DMS 273 treated with DMSO at 0.1 percent for 48 hours (cell line): ENCODE results near the gene C4orf50.
A peak's percentile ranks its signal among the peaks of the same experiment; 100 is the strongest.

Source experiments
- DNase-seq: peaks from one replicate; lab custom pipeline; 2025; lab: John Stamatoyannopoulos, UW

The C4orf50 gene

DNA sequence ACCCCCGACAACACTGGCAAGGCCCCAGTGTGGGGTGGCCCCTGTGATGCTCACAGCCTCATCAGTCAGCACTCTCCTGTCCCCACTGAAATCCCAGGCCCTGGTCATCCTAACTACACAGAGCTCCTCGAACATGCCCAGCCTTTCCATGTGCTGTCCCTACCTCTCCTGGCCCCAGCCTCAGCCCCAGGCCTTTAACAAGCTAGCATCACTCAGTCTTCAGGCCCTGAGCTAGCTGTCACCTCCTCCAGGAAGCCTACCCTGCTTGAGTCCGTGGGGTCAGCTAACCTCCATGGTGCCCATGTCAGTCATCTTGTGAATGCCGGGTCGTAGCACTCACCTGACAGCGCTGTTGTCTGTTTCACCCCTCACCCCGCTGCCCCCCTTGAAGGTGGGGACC is 25.6 kb upstream of the C4orf50 start:
- DNase-seq, result no peak

DNA sequence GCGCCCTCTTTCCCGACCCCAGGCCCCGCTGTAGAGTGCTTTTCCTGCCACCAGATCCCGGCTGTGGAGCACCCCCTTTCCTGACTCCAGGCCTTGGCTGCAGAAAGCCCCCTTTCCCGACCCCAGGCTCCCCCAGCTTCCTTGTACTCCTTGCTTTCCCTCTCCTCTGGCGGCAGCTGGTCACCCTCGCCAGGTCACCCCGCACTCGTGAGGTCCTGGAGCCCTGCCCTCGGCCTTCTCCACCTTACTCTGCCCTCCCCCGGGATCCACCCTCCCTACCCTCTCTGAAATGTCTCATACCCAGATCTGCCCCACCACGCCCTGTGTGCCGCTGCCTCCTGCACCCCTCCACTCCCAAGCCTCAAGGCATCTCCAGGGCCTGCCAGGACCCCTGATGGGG is 25.0 kb upstream of the C4orf50 start:
- no peak for DNase-seq

DNA sequence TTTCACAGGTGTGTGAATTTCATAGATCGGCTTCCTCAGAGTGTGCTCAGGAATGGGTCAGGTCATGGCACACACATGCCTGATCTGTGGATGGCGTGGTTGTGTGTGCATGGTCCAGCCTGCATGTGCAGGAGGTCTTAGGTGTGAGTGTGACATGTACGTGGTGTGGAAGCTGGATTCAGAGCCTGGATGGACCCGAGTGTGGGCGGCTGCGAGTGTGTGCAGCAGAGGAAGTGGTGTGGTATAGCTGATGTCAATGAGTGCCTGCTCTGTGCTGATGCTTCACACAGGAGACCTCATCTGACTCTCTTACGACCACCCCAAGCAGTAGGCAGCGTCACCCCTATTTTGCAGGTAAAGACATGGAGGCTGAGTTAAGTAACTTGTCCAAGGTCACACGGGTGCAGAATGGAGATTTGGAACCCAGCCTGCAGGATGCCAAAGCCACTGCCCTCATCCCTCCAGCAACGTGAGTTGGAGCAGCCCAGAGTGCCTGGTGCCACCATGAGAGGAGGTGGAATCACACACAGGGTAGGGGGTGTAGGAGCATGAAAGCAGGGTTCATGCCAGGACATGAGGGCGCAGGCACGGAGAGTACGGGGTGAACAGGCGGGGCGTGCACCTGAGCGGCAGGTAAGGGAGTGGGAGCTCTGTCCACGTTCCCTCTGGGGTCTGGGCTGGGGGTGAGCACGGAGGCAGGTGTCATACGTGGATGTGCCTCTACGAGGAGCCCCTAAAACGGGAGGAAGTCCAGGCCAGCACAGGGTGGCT is 24.2 kb upstream of the C4orf50 start:
- no peak for DNase-seq

DNA sequence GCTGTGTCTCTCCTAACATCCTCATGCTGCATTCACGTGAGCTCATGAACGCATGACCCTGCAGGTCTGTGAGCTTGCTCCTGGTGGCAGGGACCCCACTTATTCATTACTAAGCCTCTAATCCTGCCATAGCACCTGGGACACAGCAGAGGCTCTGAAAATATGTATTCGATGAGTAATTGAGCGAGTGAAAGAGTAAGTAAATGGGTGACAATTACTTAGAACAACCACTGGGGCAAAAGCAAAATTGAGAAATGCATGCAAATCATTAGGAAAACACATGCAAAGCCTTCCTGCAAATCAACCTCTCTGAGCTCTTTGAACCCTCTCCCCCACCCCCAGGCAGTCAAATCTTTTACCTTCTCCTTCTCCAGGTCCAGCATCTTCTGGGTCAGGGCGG is 23.6 kb upstream of the C4orf50 start:
- no peak for DNase-seq

DNA sequence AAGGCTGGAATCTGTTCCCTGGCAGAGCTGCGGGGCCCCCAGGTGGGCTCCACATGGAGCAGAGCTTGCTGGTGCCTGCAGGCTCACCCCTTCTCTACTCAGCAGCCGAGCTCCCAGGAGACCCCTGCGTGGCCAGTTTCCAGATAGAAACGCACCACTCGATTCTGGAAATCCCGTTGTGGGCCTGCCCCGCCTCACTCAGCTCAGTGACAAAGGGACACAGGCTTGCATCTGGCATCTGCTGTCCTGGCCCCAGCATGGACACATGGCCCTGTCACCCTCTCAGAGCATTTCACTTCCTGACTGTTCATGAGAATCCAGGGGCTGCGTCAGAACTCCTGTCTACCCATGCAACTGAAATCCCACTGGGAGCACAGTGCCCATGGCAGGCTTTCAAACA is 20.5 kb upstream of the C4orf50 start:
- no peak for DNase-seq

DNA sequence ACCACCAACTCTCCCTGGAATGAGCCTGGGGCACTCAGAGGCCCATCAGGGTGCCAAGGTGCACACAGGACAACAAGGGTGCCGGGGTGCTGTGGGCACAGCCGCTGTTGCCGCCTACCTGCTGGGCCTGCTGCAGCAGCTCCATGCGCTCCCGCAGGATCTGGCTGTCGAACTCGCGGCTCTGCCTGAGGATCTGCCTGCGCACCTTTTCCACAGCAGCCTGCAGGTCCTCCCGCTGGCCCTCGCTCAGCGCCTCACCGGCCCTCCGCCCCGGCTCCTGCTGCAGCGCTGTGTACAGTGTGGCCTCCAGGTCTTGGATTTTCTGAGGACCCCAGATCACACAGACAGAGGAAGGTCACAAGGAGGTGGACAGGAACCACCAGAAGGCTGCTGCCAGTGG is 17.6 kb upstream of the C4orf50 start:
- DNase-seq, result no peak

DNA sequence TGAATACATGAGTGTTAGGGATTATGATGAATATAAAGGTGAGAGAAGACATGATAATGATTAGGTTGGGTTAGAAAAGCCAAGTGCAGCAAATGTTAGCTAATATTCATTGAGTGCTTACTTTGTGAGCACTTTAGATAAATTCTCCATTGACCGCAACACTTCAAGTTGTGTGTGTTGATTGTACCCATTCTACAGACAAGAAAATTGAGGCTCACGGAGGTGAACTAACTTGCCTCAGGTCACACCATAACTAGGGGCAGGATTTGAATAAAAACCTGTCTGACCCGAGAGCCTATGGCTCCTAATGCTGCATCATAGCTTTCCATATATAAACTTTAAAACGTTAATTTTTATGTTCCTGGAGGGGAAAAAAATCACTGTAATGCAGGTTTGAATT is 15.2 kb upstream of the C4orf50 start:
- DNase-seq, result no peak

DNA sequence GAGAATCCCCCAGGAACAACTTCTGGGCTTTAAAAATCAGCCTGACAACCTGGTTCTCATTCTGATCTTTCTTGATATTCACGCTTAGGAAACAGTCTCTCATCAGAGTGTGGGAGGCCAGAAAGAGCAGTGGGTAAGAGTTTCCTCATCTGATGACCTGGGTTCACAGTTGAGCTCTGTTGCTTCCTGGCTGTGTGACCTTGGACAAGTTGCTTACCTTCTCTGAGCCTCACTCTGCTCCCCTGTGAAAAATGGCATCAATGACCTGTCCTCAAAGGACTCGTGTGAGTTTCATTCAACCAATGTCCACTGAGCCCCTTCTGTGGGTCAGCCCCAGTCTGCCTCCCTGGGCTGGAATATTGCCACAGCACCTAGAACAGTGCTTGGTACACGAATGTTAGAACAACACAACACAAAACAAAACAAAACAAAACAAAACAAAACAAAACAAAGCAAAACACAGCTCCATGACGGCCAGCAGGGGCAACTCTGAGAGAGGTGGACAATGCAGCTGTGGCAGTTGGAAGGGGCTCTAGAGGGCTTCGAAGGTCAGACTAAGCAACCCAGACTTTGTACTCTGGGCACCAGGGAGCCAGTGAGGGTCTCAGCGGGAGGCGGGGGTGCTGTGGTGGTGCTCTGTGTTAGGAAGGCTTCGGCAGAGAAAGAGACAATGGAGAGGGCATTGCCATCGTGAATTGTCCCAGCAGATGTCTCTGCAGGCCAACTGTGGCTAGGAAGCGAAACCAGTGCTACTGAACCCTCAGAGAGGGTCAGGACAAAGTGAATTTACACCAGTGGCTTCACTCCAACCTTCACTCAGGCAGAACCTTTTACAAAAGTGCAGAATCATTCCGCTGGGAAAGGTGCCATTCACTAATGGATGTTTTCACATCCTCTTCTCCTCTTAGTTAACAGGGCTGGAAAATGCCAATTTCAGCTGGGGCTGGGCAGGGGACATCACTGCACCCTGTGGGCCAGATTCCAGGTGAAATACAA is 14.3 kb upstream of the C4orf50 start:
- DNase-seq, result no peak

DNA sequence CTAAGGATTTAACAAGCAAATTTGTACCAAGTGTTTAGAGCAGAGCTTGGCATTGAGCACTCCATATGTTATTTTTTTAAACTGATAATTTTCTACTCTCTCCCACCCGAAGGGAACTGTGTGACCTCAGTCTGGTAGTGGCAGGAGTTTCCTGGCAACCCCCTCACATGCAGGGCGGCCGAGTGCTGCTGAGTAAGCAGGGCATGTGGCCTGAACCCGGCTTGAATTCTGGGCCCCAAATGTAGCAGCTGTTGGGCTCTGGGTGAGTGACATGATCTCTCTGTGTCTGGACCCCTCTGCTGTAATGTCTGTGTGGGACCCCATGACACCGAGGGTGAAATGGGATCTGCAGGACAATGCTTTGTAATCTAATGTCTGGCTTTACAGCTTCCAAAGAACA is 13.6 kb upstream of the C4orf50 start:
- no peak for DNase-seq

DNA sequence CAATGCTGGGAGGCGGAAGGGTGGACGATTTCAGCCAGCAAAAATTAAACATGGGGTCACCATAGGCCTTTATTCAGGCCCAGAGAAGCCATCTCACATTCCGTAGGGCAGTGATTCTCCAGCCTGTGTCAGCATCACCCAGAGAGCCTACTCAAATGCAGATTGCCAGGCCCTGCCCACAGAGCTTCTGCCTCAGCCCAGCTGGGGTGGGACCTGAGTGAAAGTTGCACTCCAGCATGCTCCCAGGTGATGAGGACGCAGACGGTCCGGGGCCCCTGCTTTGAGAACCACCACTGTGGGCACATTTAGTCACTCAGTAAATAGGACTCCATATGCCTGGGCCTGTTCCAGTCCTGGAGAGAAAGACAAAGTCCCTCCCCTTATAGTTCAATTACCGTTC is 12.4 kb upstream of the C4orf50 start:
- DNase-seq, result no peak

DNA sequence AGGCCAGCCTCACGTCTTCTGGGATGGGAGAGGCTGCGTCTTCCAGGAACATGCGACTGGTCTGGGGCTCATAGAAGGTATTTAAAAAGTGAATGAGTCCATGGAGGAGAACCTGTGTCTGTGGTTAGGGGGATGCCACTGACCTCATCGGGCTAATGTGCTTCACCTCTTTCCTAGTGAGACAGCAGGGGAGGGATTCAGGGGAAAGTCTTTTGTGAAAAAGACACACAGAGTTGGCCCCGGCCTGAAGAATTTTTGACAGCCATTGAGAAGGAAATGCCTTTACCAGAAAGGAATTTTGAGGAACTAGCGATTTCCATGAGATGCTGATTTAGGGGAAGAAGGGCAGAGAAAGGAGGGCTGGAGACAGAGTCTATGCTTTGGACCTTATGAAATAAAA is 11.0 kb upstream of the C4orf50 start:
- DNase-seq, result no peak

DNA sequence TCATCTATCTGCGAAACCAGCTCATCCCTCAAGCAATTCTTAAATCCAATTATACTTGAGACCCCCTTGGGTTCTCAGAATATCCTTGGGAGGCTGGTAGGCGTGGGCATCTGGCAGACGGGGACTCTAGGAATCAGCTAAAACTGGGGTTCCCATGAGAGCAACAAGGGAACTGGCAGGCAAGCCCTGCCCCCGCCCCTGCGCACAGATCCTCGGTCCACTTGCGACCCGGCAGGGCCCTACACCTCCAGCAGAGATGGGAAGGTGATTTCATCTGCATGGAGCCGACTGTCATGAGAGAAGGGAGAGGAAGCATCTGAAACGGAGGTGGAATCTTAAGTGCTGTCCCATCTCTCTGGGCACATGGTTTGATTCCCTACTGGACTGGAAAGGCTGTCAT is 9.9 kb upstream of the C4orf50 start:
- DNase-seq, result no peak

DNA sequence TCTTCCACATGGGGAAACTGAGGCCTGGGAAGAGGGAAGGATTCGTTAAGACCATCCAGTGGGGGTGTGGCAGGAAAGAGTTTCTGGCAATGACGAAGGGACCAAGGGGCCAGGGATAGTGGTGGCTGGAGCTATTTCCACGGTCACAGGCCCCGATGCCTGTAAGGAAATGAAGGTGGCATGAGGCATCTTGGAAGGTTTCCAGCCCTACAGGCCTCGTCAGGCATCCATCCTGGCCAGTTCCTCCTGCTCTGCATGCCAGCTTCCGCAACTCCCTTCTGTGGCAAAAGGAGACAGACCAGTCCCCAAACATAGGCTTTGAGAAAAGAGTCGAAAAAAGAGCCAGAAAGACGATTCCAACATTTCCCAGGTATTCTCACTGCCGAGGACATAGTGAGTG is 9.2 kb upstream of the C4orf50 start:
- DNase-seq, result no peak

DNA sequence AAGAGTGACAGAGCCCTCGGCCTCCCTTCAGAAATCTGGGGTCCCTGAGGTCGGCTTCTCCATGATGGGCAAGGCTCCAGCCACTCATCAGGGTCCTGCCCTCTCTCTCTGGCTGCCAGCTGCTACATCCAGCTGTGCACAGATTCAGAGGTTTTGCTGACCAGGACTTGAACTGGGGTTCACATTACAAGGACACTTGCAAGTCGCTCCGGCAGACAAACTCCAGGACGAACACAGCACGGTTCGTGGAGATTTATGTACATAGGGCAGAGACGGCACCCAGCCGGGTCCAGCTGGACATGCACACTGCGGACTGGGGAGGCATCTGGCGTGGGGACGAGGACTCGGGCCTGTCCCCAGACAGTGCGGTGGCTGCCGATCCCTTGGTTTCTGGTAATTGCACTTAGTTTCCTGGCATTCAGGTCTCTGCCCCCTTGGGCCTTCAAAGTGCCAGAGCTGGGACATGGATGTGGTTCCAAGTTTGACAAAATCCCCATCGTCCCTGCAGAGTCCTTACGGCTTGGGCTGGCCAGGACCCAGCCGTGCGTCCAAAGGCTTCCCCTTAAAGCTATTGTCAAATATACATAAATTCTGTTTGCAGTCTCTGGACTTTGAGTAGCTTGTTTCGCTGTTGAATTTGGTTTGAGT is 6.2 kb upstream of the C4orf50 start:
- no peak for DNase-seq

DNA sequence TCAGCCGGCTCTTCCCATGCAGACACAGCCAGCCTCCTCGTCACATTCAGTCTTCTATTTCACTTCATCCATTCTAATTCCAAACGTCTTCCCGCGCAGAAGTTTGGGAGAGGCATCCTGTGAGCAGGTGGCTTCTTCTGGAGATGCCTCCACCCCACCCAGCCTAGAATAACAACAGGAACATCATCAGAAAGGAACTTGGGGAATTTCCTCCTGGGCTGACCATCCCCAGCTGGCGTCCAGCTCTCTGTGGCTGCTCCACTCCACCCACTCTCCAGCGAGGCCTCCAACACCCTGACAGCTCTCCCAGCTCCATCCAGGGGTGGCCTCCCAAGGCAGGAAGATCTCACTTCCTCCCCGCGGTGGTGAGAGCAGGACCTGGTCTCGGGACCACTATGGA is 5.5 kb upstream of the C4orf50 start:
- no peak for DNase-seq

DNA sequence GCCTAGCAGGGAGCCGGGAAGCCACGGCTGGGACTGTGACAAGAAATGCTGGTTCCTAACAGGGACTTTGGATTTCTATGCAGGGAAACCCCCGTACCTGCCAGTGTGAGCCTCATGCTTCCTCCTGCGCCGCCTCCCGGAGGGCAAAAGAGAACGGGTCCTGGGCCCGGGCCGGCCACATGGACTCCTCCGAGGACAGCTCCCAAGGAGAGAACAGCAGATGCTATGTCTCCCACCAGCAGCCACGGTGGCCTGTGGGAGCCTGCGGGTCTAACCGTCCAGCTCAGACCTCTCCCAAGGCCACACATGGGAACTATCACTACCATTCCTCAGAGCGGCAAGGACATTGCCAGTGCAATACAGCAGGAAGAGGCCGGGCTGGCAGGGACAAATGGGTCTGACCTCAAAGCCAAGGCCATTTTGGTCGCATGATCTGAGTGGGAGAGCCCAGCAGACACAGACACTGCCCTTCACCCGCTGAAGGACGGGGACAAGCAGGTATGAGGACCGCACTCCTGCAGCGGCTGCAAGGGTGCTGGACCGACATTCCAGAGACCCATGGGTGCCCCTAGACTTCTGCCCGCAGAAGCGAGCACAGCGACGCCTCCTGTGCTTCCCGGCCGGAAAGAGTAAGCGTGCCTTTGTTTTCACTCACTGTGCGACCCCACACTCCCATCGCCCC is 4.5 kb upstream of the C4orf50 start:
- DNase-seq, result no peak

DNA sequence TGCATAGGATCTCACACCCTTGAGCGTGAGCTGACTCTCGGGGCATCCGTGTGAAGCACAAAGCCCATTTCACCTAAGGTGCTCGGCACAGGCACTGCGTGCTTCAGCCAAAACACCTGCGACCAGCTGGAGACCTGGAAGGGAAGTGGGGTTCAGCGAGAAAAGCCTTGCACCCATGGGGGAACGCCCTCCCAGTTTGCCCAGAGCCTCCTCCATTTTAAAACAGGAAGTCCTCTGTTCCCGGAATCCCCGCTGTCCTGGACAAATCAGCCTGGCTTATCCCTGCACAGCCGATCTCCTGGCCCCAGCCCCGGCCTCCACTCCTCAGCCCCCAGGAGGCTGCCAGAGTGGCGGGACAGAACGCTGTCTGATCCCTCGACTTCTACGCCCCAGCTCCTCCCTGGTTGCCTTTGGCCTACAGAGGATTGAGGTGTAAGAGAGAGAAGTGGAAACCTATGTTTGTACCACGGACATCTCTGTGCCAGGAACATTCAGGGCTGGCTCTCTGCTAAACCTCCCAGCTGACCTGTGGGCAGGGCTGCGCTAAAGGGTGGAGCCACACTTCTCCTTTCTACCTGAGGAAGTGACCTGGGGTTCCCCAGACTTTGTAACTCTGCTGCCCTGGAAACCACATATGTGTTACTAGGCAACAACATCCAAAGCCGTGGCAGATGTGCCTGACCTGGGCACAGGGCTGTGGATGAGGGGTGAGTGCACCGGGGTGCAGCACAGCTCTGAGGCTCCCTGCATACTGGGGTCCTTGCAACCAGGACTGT is 3.8 kb upstream of the C4orf50 start:
- DNase-seq, result no peak

DNA sequence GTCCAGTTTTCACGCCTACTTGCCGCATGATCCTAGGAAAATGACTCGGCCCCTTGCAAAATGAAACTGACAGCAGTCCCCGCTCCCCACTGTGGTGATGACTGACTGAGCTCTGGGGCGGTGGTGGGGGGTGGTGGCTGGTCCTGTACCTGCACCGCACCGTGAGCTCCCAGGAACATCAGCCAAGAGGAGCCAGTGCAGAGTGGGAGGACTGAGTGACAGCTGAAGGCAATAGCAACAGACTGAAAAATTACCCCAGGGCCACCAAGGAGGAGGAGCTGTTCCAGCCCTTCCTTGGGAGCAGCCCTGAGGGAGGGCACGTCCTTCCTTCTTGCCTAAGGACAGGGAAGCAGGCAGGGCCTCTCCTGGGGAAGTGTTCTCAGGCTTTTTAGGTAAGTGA is 2.4 kb upstream of the C4orf50 start:
- DNase-seq, result no peak

DNA sequence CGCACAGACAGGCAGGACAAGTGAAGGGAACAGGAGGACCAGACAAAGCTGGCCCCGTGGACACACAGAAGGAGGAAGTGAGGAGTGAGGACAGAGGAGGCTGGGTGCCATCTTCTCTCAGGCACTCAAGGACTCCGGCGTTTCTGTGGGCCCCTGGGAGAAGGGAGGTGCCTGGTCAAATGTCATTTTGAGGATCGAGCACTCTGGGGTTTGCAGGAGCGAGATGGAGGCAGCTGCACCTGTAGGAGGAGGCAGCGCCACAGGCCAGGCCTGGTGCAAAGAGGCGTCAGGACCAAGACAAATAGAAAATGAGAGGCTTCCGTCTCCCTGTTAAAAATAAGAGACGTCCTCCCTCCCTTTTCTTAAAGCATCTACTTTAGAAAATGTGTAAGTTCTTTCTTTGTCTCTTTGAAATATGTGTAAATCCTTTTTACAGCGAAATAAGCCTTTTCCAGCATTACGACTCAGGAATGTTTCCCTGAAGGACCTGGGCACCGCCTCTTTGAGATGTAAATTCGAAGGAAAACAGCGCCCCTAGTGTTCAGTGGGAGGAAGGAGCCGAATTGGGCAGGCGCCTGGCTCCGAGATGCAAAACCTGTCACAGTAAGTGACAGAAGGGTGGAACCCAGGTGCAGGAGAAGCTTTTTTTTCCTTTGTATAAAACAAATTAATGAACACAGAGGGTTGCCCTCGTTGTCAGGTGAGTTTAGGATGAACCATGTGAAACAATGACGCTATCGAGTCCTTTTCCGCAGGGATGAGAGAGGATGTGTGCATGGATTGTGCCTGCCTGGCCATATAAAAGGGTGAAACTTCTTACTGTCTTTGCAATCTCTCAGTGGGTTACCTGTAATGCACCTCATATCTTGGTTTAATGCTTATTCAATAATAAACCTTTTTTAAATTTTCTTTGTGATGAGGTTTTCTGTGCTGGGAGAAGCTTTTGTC is 1.4 kb upstream of the C4orf50 start:
- DNase-seq, result peak; percentile 4

DNA sequence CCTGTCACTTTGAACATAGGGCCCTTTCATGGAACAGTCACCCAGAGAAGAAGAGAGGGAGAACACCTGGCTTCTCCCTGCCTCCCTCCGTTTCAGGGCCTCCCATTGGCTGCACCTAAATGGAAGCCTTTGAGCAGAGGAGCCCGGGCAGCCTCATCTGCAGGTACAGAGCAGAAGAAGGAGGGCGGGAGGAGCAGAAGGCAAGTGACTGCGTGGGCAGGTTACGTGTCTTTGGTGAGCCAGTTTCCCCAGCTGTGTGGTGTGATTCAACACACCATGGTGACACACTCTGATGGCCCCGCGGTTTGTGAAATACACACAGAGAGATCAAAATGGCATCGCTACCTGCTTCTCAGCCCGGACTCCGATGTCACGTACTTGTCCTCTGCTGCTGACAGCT is 431 bp downstream of the C4orf50 start:
- no peak for DNase-seq
